ENCODE data around the gene DFFA. TPM values are rescaled to one million over a fixed set of nuclear protein-coding genes. Genes with fewer than 3 reads are reported as not detected.

Gene DFFA
- polyA plus RNA-seq, 3 donors = 11.0 to 17.8 (median 17.3) TPM

DNA sequence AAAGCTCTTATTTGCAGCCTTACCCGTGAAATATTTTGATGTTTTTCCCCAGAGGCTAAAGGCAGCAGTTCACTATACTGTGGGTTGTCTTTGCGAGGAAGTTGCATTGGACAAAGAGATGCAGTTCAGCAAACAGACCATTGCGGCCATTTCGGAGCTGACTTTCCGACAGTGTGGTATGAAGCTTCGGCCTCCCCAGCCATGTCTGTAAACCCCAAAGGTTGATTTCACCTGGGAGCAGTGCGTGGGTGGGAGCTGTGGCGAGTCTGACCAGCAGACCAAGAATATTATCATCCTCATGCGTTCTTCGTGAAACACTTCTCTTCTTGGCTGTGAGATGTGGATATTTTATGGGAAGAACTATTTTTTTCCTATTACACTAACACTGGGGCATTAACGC, 38.5 kb downstream of the DFFA start:
- peaks cover 15% of the 10 kb centered on the region for H3K4me1 Mint-ChIP-seq
- intact Hi-C loops (cut with micrococcal nuclease) = loop anchor here in 1 of 2 donors (5.0 kb wide), 2 partner anchors 39 to 59 kb away; partner anchors contain the start of genes DFFA and PEX14
- 96% methylated on average over 6 of the region's 11 CpGs for WGBS (ENCODE audit: insufficient coverage)
- Histone ChIP-seq H3K27me3 (ENCODE audit: control insufficient read depth in 2 of 2, insufficient read depth in 2 of 2, low read length in 2 of 2) (no peaks in the 10 kb centered on the region), H3K4me2 (replicated peaks; ENCODE audit: extremely low read depth, low read length, poor library complexity, severe bottlenecking) (no peak overlapping the region), H3K27ac (ENCODE audit: low read depth in 1 of 2, low read length in 2 of 2) (no peak overlapping the region), H3K9ac (ENCODE audit: insufficient read depth, low read length, poor library complexity, severe bottlenecking) (no peak overlapping the region), H3K79me2 (ENCODE audit: insufficient read depth, low read length) (no peaks in the 10 kb centered on the region), H4K20me1 (ENCODE audit: insufficient read depth, low read length) (no peaks in the 10 kb centered on the region), H3K9me3 (replicated peaks in 1 of 2; ENCODE audit: control insufficient read depth in 1 of 2, insufficient read depth in 1 of 2, low read length in 2 of 2) (no peaks in the 10 kb centered on the region), H3K4me3 (replicated peaks in 1 of 3; ENCODE audit: low read depth in 2 of 3, low read length in 3 of 3) (no peak overlapping the region), H3K4me1 (ENCODE audit: control insufficient read depth in 1 of 2, insufficient read depth in 2 of 2, low read length in 2 of 2) (peaks cover 15 to 22% of the 10 kb centered on the region in 2 donors), H2AFZ (ENCODE audit: insufficient read depth, low read depth, low read length, poor library complexity, severe bottlenecking) (no peak overlapping the region), H3K36me3 (replicated peaks in 1 of 2; ENCODE audit: control insufficient read depth in 1 of 2, insufficient read depth in 2 of 2, low read length in 2 of 2) (no peaks in the 10 kb centered on the region)
- peaks cover 0 to 2% of the 10 kb centered on the region in 2 donors for H3K36me3 Mint-ChIP-seq
- H3K4me3 Mint-ChIP-seq = no peak overlapping the region
- H3K9me3 Mint-ChIP-seq = no peaks in the 10 kb centered on the region
- H3K27ac Mint-ChIP-seq = no peak overlapping the region
- TF ChIP-seq, protein P1, sequence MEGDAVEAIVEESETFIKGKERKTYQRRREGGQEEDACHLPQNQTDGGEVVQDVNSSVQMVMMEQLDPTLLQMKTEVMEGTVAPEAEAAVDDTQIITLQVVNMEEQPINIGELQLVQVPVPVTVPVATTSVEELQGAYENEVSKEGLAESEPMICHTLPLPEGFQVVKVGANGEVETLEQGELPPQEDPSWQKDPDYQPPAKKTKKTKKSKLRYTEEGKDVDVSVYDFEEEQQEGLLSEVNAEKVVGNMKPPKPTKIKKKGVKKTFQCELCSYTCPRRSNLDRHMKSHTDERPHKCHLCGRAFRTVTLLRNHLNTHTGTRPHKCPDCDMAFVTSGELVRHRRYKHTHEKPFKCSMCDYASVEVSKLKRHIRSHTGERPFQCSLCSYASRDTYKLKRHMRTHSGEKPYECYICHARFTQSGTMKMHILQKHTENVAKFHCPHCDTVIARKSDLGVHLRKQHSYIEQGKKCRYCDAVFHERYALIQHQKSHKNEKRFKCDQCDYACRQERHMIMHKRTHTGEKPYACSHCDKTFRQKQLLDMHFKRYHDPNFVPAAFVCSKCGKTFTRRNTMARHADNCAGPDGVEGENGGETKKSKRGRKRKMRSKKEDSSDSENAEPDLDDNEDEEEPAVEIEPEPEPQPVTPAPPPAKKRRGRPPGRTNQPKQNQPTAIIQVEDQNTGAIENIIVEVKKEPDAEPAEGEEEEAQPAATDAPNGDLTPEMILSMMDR (IDR thresholded peaks at IDR 0.05) = no peak
- H3K27me3 Mint-ChIP-seq (ENCODE audit: low read depth in 3 of 3) = peaks cover 0 to 5% (median 0%) of the 10 kb centered on the region in 3 donors
- DNase-seq = no peak

- Histone ChIP-seq H3K4me1 (ENCODE audit: control insufficient read depth in 1 of 2, insufficient read depth in 2 of 2, low read length in 2 of 2) (peaks cover 15 to 24% of the 10 kb centered on the region in 2 donors), H3K27me3 (ENCODE audit: control insufficient read depth in 2 of 2, insufficient read depth in 2 of 2, low read length in 2 of 2) (no peaks in the 10 kb centered on the region), H4K20me1 (ENCODE audit: insufficient read depth, low read length) (no peaks in the 10 kb centered on the region), H3K36me3 (replicated peaks in 1 of 2; ENCODE audit: control insufficient read depth in 1 of 2, insufficient read depth in 2 of 2, low read length in 2 of 2) (no peaks in the 10 kb centered on the region), H3K4me3 (replicated peaks in 1 of 3; ENCODE audit: low read depth in 2 of 3, low read length in 3 of 3) (no peak overlapping the region), H3K4me2 (replicated peaks; ENCODE audit: extremely low read depth, low read length, poor library complexity, severe bottlenecking) (no peak overlapping the region), H3K9ac (ENCODE audit: insufficient read depth, low read length, poor library complexity, severe bottlenecking) (no peak overlapping the region), H3K79me2 (ENCODE audit: insufficient read depth, low read length) (no peaks in the 10 kb centered on the region), H3K27ac (ENCODE audit: low read depth in 1 of 2, low read length in 2 of 2) (no peak overlapping the region), H3K9me3 (replicated peaks in 1 of 2; ENCODE audit: control insufficient read depth in 1 of 2, insufficient read depth in 1 of 2, low read length in 2 of 2) (no peaks in the 10 kb centered on the region), H2AFZ (ENCODE audit: insufficient read depth, low read depth, low read length, poor library complexity, severe bottlenecking) (no peak overlapping the region)
- H3K4me1 Mint-ChIP-seq = peaks cover 15% of the 10 kb centered on the region
- TF ChIP-seq, protein P1 (IDR thresholded peaks at IDR 0.05) = no peak
- H3K27ac Mint-ChIP-seq = peak overlapping the region in 1 of 7 donors; percentile 76
- no peaks in the 10 kb centered on the region for H3K9me3 Mint-ChIP-seq
- peaks cover 0 to 5% (median 0%) of the 10 kb centered on the region in 3 donors for H3K27me3 Mint-ChIP-seq (ENCODE audit: low read depth in 3 of 3)
- no peak for DNase-seq
- intact Hi-C loops (cut with micrococcal nuclease) = loop anchor here in 1 of 2 donors (5.0 kb wide), 2 partner anchors 39 to 59 kb away; partner anchors contain the start of genes DFFA and PEX14
- 91% methylated on average over 8 of the region's 14 CpGs for WGBS (ENCODE audit: insufficient coverage)
- H3K36me3 Mint-ChIP-seq = peaks cover 0 to 2% of the 10 kb centered on the region in 2 donors
- H3K4me3 Mint-ChIP-seq = no peak overlapping the region
Measured at GRCh38 chr1:10432910-10433700, 39.2 kb downstream of the DFFA start.

Measured in CD14-positive monocyte (primary cell).